Skeletal muscle satellite cell (primary cell): Measurements from ENCODE around the gene TROAP.
"Not testable (repeated sequence)": the region's sequence is repeated elsewhere in the genome, so short reads cannot be mapped to it uniquely, and the experiment has no call there.

ENCODE experiments used
- H3K27me3 ChIP-seq: 2 replicates; pipeline ENCODE4 v1.7.0; 2013; ENCODE audit warnings: low read length; ENCODE audit not compliant: control insufficient read depth, insufficient read depth
- H3K36me3 ChIP-seq: 2 replicates; pipeline ENCODE4 v1.7.0; 2013; ENCODE audit warnings: mild to moderate bottlenecking, control low read depth, low read length; ENCODE audit not compliant: insufficient read depth
- H3K4me1 ChIP-seq: 2 replicates; pipeline ENCODE4 v1.7.0; 2013; ENCODE audit warnings: low read length; ENCODE audit not compliant: control insufficient read depth, insufficient read depth
- H3K4me2 ChIP-seq: 2 replicates; pipeline ENCODE4 v1.7.0; 2013; ENCODE audit warnings: mild to moderate bottlenecking, low read length
- H3K4me3 ChIP-seq: 2 replicates; pipeline ENCODE4 v1.7.0; 2013; ENCODE audit warnings: low read length
- H3K9ac ChIP-seq: 2 replicates; pipeline ENCODE4 v1.7.0; 2013; ENCODE audit warnings: mild to moderate bottlenecking, low read depth, low read length, moderate library complexity
- H3K9me3 ChIP-seq: replicated peaks from 2 replicates; pipeline ENCODE4 v1.7.0; 2013; ENCODE audit warnings: mild to moderate bottlenecking, control low read depth, low read length

TROAP gene

GRCh38 chr12:49296034-49296835 lies 26.8 kb upstream of the TROAP start:
- Histone ChIP-seq H3K36me3 (no peaks in the 10 kb centered on the region), H3K9me3 (no peaks in the 10 kb centered on the region), H3K27me3 (peaks cover 33% of the 10 kb centered on the region), H3K4me1 (peaks cover 18% of the 10 kb centered on the region), H3K9ac (no peak overlapping the region), H3K4me3 (no peak overlapping the region), H3K4me2 (peak overlapping the region; percentile 74)

GRCh38 chr12:49296836-49297694 lies 26.0 kb upstream of the TROAP start:
- Histone ChIP-seq H3K9me3 (no peaks in the 10 kb centered on the region), H3K9ac (no peak overlapping the region), H3K4me2 (peak overlapping the region; percentile 74), H3K27me3 (peaks cover 33% of the 10 kb centered on the region), H3K4me3 (peak overlapping the region; percentile 56), H3K4me1 (peaks cover 18% of the 10 kb centered on the region), H3K36me3 (no peaks in the 10 kb centered on the region)

GRCh38 chr12:49297695-49298060 lies 25.4 kb upstream of the TROAP start:
- no peak overlapping the region for H3K9ac ChIP-seq
- no peaks in the 10 kb centered on the region for H3K9me3 ChIP-seq
- no peaks in the 10 kb centered on the region for H3K36me3 ChIP-seq
- H3K27me3 ChIP-seq, result peaks cover 33% of the 10 kb centered on the region
- peaks cover 18% of the 10 kb centered on the region for H3K4me1 ChIP-seq
- H3K4me2 ChIP-seq, result peak overlapping the region; percentile 74
- H3K4me3 ChIP-seq, result no peak overlapping the region

GRCh38 chr12:49298160-49298559 lies 24.9 kb upstream of the TROAP start:
- peaks cover 33% of the 10 kb centered on the region for H3K27me3 ChIP-seq
- no peak overlapping the region for H3K4me3 ChIP-seq
- peaks cover 15% of the 10 kb centered on the region for H3K4me1 ChIP-seq
- H3K9ac ChIP-seq, result no peak overlapping the region
- no peak overlapping the region for H3K4me2 ChIP-seq
- H3K9me3 ChIP-seq, result no peaks in the 10 kb centered on the region
- no peaks in the 10 kb centered on the region for H3K36me3 ChIP-seq

- Histone ChIP-seq H3K4me1 (peaks cover 6% of the 10 kb centered on the region), H3K4me2 (no peak overlapping the region), H3K9me3 (no peaks in the 10 kb centered on the region), H3K36me3 (no peaks in the 10 kb centered on the region), H3K9ac (no peak overlapping the region), H3K4me3 (no peak overlapping the region), H3K27me3 (peaks cover 26% of the 10 kb centered on the region)
These were observed 21.3 kb upstream of the TROAP start for GRCh38 chr12:49301760-49302159.

GRCh38 chr12:49304161-49304560 lies 18.9 kb upstream of the TROAP start:
- H3K9ac ChIP-seq, result no peak overlapping the region
- H3K4me3 ChIP-seq, result no peak overlapping the region
- H3K36me3 ChIP-seq, result no peaks in the 10 kb centered on the region
- H3K4me1 ChIP-seq, result no peaks in the 10 kb centered on the region
- H3K4me2 ChIP-seq, result no peak overlapping the region
- H3K9me3 ChIP-seq, result no peaks in the 10 kb centered on the region
- H3K27me3 ChIP-seq, result peaks cover 19% of the 10 kb centered on the region

GRCh38 chr12:49305762-49306510 lies 17.1 kb upstream of the TROAP start:
- peaks cover 19% of the 10 kb centered on the region for H3K27me3 ChIP-seq
- no peak overlapping the region for H3K4me2 ChIP-seq
- no peak overlapping the region for H3K4me3 ChIP-seq
- H3K36me3 ChIP-seq, result no peaks in the 10 kb centered on the region
- H3K9me3 ChIP-seq, result no peaks in the 10 kb centered on the region
- H3K4me1 ChIP-seq, result no peaks in the 10 kb centered on the region
- no peak overlapping the region for H3K9ac ChIP-seq

GRCh38 chr12:49309386-49309785 lies 13.7 kb upstream of the TROAP start:
- Histone ChIP-seq H3K36me3 (no peaks in the 10 kb centered on the region), H3K9me3 (no peaks in the 10 kb centered on the region), H3K4me3 (no peak overlapping the region), H3K9ac (no peak overlapping the region), H3K4me1 (no peaks in the 10 kb centered on the region), H3K27me3 (peaks cover 19% of the 10 kb centered on the region), H3K4me2 (no peak overlapping the region)

- H3K4me2 ChIP-seq, H3K4me3 ChIP-seq, H3K9ac ChIP-seq: not testable (repeated sequence)
These were observed 12.5 kb upstream of the TROAP start for GRCh38 chr12:49310451-49311000.

GRCh38 chr12:49314811-49315210 lies 8.2 kb upstream of the TROAP start:
- no peak overlapping the region for H3K4me3 ChIP-seq
- no peak overlapping the region for H3K4me2 ChIP-seq
- H3K9me3 ChIP-seq, result no peaks in the 10 kb centered on the region
- no peaks in the 10 kb centered on the region for H3K36me3 ChIP-seq
- H3K27me3 ChIP-seq, result no peaks in the 10 kb centered on the region
- H3K4me1 ChIP-seq, result no peaks in the 10 kb centered on the region
- H3K9ac ChIP-seq, result no peak overlapping the region

More at GRCh38 chr12:49310451-49311000, 12.5 kb upstream of the TROAP start:
- H3K9me3 ChIP-seq, H3K36me3 ChIP-seq, H3K4me1 ChIP-seq: not testable (repeated sequence)
- peaks cover 19% of the 10 kb centered on the region for H3K27me3 ChIP-seq

GRCh38 chr12:49317118-49317517 lies 5.9 kb upstream of the TROAP start:
- H3K4me1 ChIP-seq, H3K4me3 ChIP-seq, H3K9ac ChIP-seq: not testable (repeated sequence)

More at GRCh38 chr12:49317118-49317517, 5.9 kb upstream of the TROAP start:
- H3K27me3 ChIP-seq, H3K9me3 ChIP-seq, H3K4me2 ChIP-seq, H3K36me3 ChIP-seq: not testable (repeated sequence)
